Ectodermal cell (in vitro differentiated cells): ENCODE data around the gene MOXD1.

Experiments used
- H3K27ac ChIP-seq: 2 replicates; pipeline ENCODE4 v1.7.0; 2013; ENCODE audit warnings: mild to moderate bottlenecking, low read depth, low read length; ENCODE audit not compliant: insufficient read depth, poor library complexity, severe bottlenecking
- H3K27me3 ChIP-seq: 2 replicates; pipeline ENCODE4 v1.7.0; 2013; ENCODE audit warnings: mild to moderate bottlenecking, low read length; ENCODE audit not compliant: insufficient read depth, control insufficient read depth, poor library complexity, severe bottlenecking
- H3K36me3 ChIP-seq: one replicate; pipeline ENCODE4 v1.7.0; 2013; ENCODE audit warnings: low read length; ENCODE audit not compliant: control insufficient read depth, insufficient read depth
- H3K4me1 ChIP-seq: one replicate; pipeline ENCODE4 v1.7.0; 2013; ENCODE audit warnings: low read length; ENCODE audit not compliant: control insufficient read depth, insufficient read depth
- H3K4me3 ChIP-seq: 2 replicates; pipeline ENCODE4 v1.7.0; 2013; ENCODE audit warnings: low read depth, low read length, control low read depth; ENCODE audit not compliant: insufficient read depth
- H3K9me3 ChIP-seq: 2 replicates; pipeline ENCODE4 v1.7.0; 2013; ENCODE audit warnings: mild to moderate bottlenecking, low read length, moderate library complexity; ENCODE audit not compliant: control insufficient read depth
- WGBS, 2 experiments: methylation state at CpG; one replicate each; pipeline ENCODE4 v1.1.7; 2013; ENCODE audit warnings: missing lambda C conversion rate in 2 of 2; 5-methylcytosine and 5-hydroxymethylcytosine counted together

Gene MOXD1

DNA sequence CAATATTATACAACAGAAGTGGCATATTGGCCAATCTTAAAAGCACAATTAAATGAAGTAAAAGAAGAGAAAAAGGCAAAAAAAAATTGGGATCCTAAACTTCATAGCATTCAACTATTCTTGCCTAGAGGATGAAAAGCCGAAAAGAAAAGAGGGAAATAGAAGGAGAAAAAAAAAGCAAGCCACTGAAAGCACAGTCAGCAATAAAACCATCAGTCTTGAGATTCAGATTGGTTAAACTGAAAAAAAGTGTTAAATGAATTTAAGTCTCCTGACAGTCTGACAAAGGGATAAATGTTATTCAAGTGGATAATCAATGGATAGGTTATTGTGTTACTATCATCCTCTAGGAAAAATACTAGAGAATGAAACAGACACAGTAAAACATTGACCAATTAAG, 19.9 kb downstream of the MOXD1 start:
- Histone ChIP-seq H3K4me3 (no peak overlapping the region), H3K27ac (no peak overlapping the region), H3K4me1 (no peaks in the 10 kb centered on the region), H3K27me3 (no peaks in the 10 kb centered on the region), H3K36me3 (no peaks in the 10 kb centered on the region), H3K9me3 (no peaks in the 10 kb centered on the region)
- 90 to 91% methylated on average over 1 of the region's 1 CpG for WGBS, 2 experiments

DNA sequence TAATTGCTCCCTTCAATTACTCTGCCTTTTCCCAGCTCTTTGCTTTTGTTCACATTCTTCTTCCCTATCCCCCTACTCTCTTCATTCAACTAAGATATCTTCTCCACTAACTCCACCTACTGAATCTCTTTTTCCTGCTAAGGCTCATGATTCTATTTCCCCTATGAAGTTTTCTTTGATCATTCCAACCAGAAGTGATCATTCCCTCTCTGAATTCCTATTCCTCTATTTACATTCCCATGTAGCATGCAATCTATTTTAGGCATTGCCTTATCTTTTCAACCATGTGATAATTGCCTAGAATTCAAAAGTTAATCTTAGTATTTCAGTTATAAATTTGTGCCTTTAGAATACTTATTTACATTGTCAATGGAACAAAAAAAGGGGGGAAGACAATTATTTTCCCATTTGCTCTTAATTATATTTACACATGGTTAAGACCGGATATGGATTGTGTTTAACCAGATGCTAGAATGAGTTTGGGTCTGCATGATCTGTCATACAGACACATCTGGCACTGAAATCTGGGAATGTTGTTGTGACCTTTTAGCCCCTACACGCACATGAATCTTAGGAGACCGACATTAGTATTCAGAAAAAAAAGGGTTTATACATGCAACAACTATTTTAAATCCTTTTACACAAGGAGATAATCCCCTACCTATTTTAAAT, 20.8 kb downstream of the MOXD1 start:
- Histone ChIP-seq H3K27me3 (no peaks in the 10 kb centered on the region), H3K9me3 (no peaks in the 10 kb centered on the region), H3K27ac (no peak overlapping the region), H3K4me3 (no peak overlapping the region), H3K4me1 (no peaks in the 10 kb centered on the region), H3K36me3 (no peaks in the 10 kb centered on the region)
- 94 to 100% methylated on average over 3 of the region's 3 CpGs for WGBS, 2 experiments

DNA sequence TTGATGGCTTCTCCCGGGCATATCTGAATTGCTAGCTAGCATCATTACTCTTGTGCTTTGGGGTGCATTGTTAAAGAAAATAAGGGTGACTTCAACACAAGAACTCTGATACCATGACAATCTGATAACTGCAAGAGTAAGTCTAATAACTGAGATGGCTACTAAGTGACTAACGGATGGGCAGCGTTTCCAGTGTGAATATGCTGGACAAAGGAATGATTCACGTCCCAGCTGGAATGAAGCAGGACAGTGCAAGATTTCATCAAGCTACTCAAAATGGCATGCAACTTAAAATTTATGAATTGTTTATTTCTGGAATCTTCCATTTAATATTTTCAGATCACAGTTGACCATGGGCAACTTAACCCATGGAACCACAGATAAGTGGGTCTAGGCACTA, 31.7 kb downstream of the MOXD1 start:
- Histone ChIP-seq H3K4me3 (no peak overlapping the region), H3K27me3 (no peaks in the 10 kb centered on the region), H3K36me3 (no peaks in the 10 kb centered on the region), H3K9me3 (no peaks in the 10 kb centered on the region), H3K4me1 (no peaks in the 10 kb centered on the region), H3K27ac (no peak overlapping the region)
- 83 to 93% methylated on average over 4 of the region's 4 CpGs for WGBS, 2 experiments

DNA sequence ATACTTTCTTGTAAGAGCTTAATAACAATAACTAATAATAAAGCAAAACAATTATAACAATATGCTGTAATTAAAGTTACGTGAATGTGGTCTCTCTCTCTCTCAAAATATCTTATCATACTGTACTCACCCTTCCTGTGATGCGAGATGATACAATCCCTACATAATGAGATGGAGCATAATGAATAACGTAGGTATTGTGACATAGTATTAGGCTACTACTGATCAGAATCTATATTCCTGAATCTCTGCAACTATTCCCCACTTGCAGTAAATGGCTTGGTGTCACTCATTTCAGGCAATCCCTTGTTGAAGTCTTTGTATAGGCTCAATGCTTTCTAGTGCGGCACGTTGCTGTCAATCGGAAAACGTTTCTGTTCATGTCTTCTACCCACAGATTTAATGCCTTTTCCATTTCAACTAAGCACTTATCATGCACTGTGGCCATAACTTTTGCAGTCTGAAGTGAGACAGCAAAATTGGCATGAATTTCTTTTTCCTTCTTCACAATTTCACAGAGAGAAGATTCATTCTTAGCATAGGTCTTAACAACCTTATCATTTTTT, 32.3 kb downstream of the MOXD1 start:
- Histone ChIP-seq H3K27ac (no peak overlapping the region), H3K9me3 (no peaks in the 10 kb centered on the region)
- WGBS, 2 experiments: 92 to 97% methylated on average over 4 to 7 of the region's 7 CpGs

DNA sequence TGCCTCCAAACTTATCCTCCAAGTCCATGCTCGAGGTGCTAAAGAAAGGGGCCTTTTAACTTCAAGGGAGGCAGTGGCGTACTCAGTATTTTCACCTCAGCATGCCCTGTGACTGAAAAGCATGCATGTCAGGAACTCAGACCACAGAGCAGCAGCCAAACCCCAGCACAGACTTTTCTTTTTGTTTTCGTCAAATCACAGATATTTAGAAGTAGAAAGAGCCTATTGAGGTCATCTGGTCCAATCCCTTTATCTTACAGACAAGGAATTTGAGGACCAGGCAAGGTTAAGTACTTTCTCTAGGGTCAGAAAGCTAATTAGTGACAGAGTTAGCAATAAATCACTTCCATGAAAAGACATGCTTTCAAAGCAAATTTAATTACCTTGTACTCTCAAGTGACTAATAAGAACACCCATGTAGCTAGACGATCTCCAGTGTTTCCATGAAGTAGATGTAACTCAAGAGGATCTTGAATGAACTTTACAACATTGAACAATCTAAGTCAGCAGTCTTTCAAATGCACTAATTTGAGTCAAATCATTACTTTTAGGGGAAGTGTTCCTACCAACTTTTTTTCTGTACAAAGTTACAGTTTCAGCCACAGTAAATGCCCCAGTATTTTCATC, 35.9 kb downstream of the MOXD1 start:
- H3K4me3 ChIP-seq: no peak overlapping the region
- H3K27me3 ChIP-seq: no peaks in the 10 kb centered on the region
- H3K9me3 ChIP-seq: no peaks in the 10 kb centered on the region
- WGBS, 2 experiments: 73 to 83% methylated on average over 4 of the region's 4 CpGs
- H3K36me3 ChIP-seq: no peaks in the 10 kb centered on the region
- H3K27ac ChIP-seq: no peak overlapping the region
- no peaks in the 10 kb centered on the region for H3K4me1 ChIP-seq

More for the DNA sequence above, 32.3 kb downstream of the MOXD1 start:
- Histone ChIP-seq H3K4me3 (no peak overlapping the region), H3K27me3 (no peaks in the 10 kb centered on the region), H3K4me1 (no peaks in the 10 kb centered on the region), H3K36me3 (no peaks in the 10 kb centered on the region)

DNA sequence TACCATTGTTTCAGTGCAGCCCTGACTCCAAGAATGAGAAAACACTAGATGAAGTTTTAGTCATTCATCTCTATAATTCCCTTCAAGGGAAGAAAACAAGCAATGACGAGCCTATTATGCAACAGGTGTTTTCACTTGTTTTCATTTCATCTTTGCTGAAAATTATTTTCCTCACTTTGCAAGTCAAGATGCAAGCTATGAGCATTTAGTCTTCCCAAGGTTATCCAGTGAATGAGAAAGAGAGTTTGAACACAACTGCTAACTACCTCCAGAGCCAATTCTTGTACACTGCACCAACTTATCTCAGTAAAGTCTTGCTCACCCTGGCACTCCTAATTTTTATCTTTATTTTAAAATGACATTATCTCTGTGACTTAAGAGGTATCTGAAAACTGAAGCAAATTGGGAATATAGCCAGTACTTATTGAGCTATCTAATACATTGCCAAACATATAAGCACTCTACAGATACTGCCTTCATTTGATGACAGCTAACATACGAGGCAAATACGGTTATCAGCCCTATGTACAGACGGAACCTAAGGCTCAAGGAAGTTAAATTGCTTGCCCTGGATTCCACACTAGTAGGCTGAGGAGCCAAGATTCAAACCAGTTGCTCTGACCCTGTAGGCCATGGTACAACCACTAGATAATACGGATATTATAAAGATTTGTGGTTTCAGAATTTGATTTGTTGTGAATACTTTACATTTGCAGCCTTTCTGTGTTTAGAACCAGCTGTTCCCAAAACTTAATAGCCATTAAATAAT, 36.8 kb downstream of the MOXD1 start:
- Histone ChIP-seq H3K27ac (no peak overlapping the region), H3K36me3 (no peaks in the 10 kb centered on the region), H3K27me3 (no peaks in the 10 kb centered on the region), H3K9me3 (no peaks in the 10 kb centered on the region), H3K4me3 (no peak overlapping the region), H3K4me1 (no peaks in the 10 kb centered on the region)
- 86 to 88% methylated on average over 4 to 5 of the region's 5 CpGs for WGBS, 2 experiments

DNA sequence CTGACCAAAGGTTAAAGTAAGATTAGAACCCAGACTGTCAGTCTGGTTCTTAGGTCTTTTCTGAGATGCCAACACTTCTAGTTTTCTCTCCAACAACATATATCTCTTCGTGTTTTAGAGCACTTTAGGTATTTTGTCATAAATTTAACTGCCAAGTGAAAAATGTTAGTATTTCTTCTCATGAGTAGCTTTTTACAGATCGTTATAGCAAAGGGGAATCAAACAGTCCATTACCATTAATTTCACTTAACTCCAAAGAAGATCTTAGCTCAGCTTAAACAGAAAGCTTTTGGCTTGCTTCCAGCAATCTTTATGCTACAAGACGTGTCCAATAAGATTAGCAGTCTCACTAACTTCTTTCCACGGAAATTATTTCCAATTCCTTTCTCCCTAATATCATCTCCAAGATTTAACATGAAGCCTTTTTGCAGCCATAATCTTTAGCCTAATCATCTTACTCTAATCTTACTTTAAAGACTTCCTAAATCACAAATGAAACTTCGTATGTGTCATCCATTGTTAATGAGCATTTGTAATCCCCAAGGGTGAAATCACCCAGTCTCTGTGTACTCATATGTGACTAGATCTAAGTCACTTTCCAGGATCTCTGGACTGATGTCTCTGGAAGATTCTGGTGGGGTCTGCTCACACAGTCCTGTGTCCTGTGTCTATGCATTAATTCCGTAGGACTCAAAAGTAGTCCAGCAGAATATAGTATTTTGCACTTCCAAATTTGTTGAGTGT, 38.7 kb downstream of the MOXD1 start:
- H3K9me3 ChIP-seq: no peaks in the 10 kb centered on the region
- no peaks in the 10 kb centered on the region for H3K27me3 ChIP-seq
- WGBS, 2 experiments: 91% methylated on average over 5 to 6 of the region's 6 CpGs
- H3K36me3 ChIP-seq: no peaks in the 10 kb centered on the region
- no peak overlapping the region for H3K4me3 ChIP-seq
- no peaks in the 10 kb centered on the region for H3K4me1 ChIP-seq
- no peak overlapping the region for H3K27ac ChIP-seq

DNA sequence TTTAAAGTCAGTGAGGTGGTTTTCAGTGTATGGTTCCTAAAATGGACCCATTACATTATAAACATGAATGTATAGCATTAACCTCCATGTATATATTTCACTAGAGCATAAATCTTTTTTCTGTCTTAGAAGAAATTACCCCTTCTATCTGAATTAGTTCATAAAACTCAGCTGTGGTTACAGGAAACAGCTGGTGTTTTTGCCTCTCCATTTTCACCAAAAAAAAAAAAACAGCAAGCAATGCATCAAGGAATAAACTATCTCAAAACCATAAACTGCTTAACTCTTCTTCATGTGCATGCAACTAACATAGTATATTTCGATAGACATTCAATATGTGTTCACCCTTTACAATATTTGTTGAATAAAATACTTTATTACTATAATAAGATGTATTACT, 40.2 kb downstream of the MOXD1 start:
- WGBS, 2 experiments: 80% methylated on average over 1 of the region's 1 CpG; no CpG with 5 or more reads in 1 of the 2 experiments
- H3K9me3 ChIP-seq: no peaks in the 10 kb centered on the region
- no peak overlapping the region for H3K4me3 ChIP-seq
- H3K27me3 ChIP-seq: no peaks in the 10 kb centered on the region
- H3K4me1 ChIP-seq: no peaks in the 10 kb centered on the region
- no peak overlapping the region for H3K27ac ChIP-seq
- no peaks in the 10 kb centered on the region for H3K36me3 ChIP-seq

DNA sequence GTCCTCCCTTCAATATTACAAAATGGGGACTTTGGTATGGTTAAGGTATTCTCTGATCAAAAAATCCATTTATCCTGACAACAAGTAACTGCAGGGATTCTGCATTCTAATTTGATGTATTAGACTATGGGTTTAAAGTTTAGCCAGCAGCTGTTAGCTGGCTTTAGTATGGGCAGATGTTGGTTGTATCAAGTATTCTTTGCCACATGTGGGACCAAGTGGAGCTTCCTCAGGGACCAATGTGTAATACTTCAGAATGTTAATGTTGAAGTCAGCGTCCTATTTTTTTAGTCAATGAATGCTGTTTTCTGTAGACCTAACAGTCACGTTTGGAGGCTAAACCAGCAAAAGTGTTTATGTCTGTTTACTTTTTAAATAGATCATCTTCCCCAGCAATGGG, 41.4 kb downstream of the MOXD1 start:
- H3K9me3 ChIP-seq: no peaks in the 10 kb centered on the region
- H3K36me3 ChIP-seq: no peaks in the 10 kb centered on the region
- H3K4me3 ChIP-seq: no peak overlapping the region
- H3K4me1 ChIP-seq: no peaks in the 10 kb centered on the region
- 91 to 92% methylated on average over 2 of the region's 2 CpGs for WGBS, 2 experiments
- no peak overlapping the region for H3K27ac ChIP-seq
- H3K27me3 ChIP-seq: no peaks in the 10 kb centered on the region

DNA sequence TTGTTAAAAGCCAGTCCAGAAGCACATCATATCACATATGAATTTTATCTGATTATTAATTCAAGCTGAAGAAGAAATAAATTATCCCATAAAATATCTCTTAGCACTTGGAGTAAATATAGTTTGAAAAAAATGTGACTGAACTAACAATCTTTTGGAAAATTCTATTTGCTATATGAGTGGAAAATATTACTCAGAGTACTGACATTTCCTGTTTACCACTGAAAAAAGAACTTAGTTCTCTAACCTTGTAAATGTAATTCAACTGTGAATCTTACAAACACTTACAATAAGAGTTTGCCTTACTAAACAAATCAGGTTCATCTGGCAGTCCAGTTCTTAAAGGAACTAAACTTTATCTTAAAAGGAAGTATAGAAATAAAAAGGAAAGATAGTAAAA, 44.2 kb downstream of the MOXD1 start:
- H3K9me3 ChIP-seq: no peaks in the 10 kb centered on the region
- no peak overlapping the region for H3K4me3 ChIP-seq
- no peaks in the 10 kb centered on the region for H3K36me3 ChIP-seq
- no peaks in the 10 kb centered on the region for H3K27me3 ChIP-seq
- H3K27ac ChIP-seq: no peak overlapping the region
- no peaks in the 10 kb centered on the region for H3K4me1 ChIP-seq
